ENCODE results near the gene TUBB3.

DNA sequence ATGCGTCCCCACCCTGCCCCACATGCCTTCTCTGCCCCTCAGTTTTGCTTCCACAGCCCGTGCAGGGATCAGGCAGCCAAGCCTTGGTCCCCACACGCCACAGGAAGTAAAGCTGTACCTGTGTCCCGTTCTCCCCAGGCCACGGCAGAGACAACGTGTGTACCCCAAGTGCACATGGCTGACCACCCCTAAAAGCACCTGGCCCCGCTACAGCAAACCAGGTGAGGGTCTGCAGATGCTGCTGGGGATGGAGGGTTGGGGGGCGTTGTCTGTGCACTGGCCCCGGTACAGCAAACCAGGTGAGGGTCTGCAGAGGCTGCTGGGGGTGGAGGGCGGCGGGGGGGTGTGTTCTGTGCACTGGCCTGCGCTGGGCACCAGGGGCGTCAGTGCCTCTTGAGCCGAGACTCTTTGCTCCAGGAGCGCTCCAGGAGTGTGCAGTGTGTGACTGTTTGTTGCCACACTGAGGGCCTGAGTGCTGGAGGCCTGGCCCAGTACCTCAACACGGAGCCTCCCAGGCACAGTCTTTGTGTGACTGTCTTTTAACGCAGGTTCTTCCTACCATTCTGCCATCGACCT is 31.0 kb upstream of the TUBB3 start:
- no peak for TF ChIP-seq POLR2A (IDR thresholded peaks at IDR 0.05)
- TF ChIP-seq, protein P1, sequence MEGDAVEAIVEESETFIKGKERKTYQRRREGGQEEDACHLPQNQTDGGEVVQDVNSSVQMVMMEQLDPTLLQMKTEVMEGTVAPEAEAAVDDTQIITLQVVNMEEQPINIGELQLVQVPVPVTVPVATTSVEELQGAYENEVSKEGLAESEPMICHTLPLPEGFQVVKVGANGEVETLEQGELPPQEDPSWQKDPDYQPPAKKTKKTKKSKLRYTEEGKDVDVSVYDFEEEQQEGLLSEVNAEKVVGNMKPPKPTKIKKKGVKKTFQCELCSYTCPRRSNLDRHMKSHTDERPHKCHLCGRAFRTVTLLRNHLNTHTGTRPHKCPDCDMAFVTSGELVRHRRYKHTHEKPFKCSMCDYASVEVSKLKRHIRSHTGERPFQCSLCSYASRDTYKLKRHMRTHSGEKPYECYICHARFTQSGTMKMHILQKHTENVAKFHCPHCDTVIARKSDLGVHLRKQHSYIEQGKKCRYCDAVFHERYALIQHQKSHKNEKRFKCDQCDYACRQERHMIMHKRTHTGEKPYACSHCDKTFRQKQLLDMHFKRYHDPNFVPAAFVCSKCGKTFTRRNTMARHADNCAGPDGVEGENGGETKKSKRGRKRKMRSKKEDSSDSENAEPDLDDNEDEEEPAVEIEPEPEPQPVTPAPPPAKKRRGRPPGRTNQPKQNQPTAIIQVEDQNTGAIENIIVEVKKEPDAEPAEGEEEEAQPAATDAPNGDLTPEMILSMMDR (IDR thresholded peaks at IDR 0.05) = no peak
